OCI-LY3 (cell line): ENCODE data around the gene INAFM2.

Source experiments
- CTCF ChIP-seq: fragments of 200-600, 300-600 bp; sonication (generic); IDR thresholded peaks from 2 replicates; pipeline ENCODE4 v1.5.1; 2014; ENCODE audit warnings: antibody characterized with exemption, low read length, low read depth
- EZH2phosphoT487 ChIP-seq: fragments of 200-600 bp; shearing (Covaris generic); IDR thresholded peaks from 2 replicates; pipeline ENCODE4 v1.6.1; 2018; ENCODE audit warnings: antibody characterized with exemption, mixed run types, low read depth

- no peak for TF ChIP-seq CTCF
- no peak for TF ChIP-seq EZH2phosphoT487
Measured at GRCh38 chr15:40345867-40346578, 22.5 kb downstream of the INAFM2 start.
